SK-N-SH (cell line): ENCODE results near the gene ARHGAP45. TPM values are rescaled to one million over a fixed set of nuclear protein-coding genes. Genes with fewer than 3 reads are reported as not detected.

ENCODE experiments used
- CTCF ChIA-PET: fragments of 300-600, 350-600 bp; formaldehyde crosslinking; extraction: SDS; loops from one replicate; lab custom pipeline; 2021; lab: Yijun Ruan, JAX
- POLR2A ChIA-PET: fragments of 350-600 bp; sonication (Branson Sonifier 250); formaldehyde crosslinking; extraction: SDS; loops from one replicate; lab custom pipeline; 2020; ENCODE audit warnings: antibody characterized with exemption, inconsistent platforms; lab: Yijun Ruan, JAX
- DNase-seq: peaks from one replicate; pipeline ENCODE4 v3.0.0; 2012
- H2AFZ ChIP-seq: fragments of 200-600 bp; sonication (generic); 2 replicates; pipeline ENCODE4 v1.8.1; 2016; ENCODE audit warnings: antibody characterized with exemption, mild to moderate bottlenecking, low read depth
- H3F3A ChIP-seq: fragments of 200-600 bp; sonication (generic); replicated peaks from 2 replicates; pipeline ENCODE3; 2016; ENCODE audit warnings: antibody characterized with exemption, mild to moderate bottlenecking; ENCODE audit not compliant: insufficient read depth
- H3K27ac ChIP-seq, 2 experiments: fragments of 200-500 bp in 1 of 2; fragments of 200-600 bp in 1 of 2; sonication (Bioruptor generic) in 1 of 2; sonication (generic), shearing (Covaris generic) in 1 of 2; 2 replicates each; pipeline versions ENCODE4 v1.5.1 to v1.6.1; 2014 to 2016; ENCODE audit warnings: low read depth in 2 of 2, inconsistent platforms in 1 of 2, low read length in 1 of 2, mild to moderate bottlenecking in 1 of 2, mixed read lengths in 1 of 2
- H3K27me3 ChIP-seq: fragments of 200-600 bp; sonication (generic), shearing (Covaris generic); 2 replicates; pipeline ENCODE4 v1.6.1; 2016; ENCODE audit warnings: mixed run types; ENCODE audit not compliant: insufficient read depth
- H3K36me3 ChIP-seq, 2 experiments: fragments of 200-500 bp in 1 of 2; fragments of 200-600 bp in 1 of 2; sonication (Bioruptor generic) in 1 of 2; sonication (generic) in 1 of 2; replicated peaks in 1 of 2; 2 replicates each; pipeline versions ENCODE3 to v1.5.1; 2014 to 2016; ENCODE audit warnings: low read length in 1 of 2, mild to moderate bottlenecking in 1 of 2; ENCODE audit not compliant: insufficient read depth in 2 of 2, control insufficient read depth in 1 of 2
- H3K4me1 ChIP-seq, 2 experiments: fragments of 200-500 bp in 1 of 2; fragments of 200-600 bp in 1 of 2; sonication (Bioruptor generic) in 1 of 2; sonication (generic), shearing (Covaris generic) in 1 of 2; 2 replicates each; pipeline versions ENCODE4 v1.5.1 to v1.6.1; 2014 to 2016; ENCODE audit warnings: low read depth in 1 of 2, low read length in 1 of 2, mixed run types in 1 of 2; ENCODE audit not compliant: insufficient read depth in 2 of 2, control insufficient read depth in 1 of 2
- H3K4me2 ChIP-seq: fragments of 200-600 bp; sonication (generic), shearing (Covaris generic); 2 replicates; pipeline ENCODE4 v1.6.1; 2017; ENCODE audit warnings: mixed run types
- H3K4me3 ChIP-seq, 2 experiments: fragments of 200-500 bp in 1 of 2; fragments of 200-600 bp in 1 of 2; sonication (Bioruptor generic) in 1 of 2; sonication (generic), shearing (Covaris generic) in 1 of 2; 2 replicates each; pipeline versions ENCODE4 v1.5.1 to v1.8.1; 2014 to 2016; ENCODE audit warnings: low read depth in 2 of 2, inconsistent platforms in 1 of 2, low read length in 1 of 2, mild to moderate bottlenecking in 1 of 2, mixed read lengths in 1 of 2, moderate library complexity in 1 of 2
- H3K79me2 ChIP-seq: fragments of 200-600 bp; sonication (generic); 2 replicates; pipeline ENCODE4 v1.8.1; 2017; ENCODE audit warnings: mild to moderate bottlenecking; ENCODE audit not compliant: insufficient read depth
- H3K9ac ChIP-seq: fragments of 200-600 bp; sonication (generic); 2 replicates; pipeline ENCODE4 v1.6.1; 2017; ENCODE audit warnings: mixed run types
- H3K9me2 ChIP-seq: fragments of 200-600 bp; sonication (generic); 2 replicates; pipeline ENCODE4 v1.6.1; 2017; ENCODE audit warnings: mixed run types
- H3K9me3 ChIP-seq: fragments of 200-600 bp; sonication (generic); 2 replicates; pipeline ENCODE4 v1.6.1; 2017; ENCODE audit warnings: mixed run types, mild to moderate bottlenecking, moderate library complexity
- H4K20me1 ChIP-seq: fragments of 200-600 bp; sonication (generic); 2 replicates; pipeline ENCODE4 v1.6.1; 2017; ENCODE audit warnings: mild to moderate bottlenecking, mixed run types; ENCODE audit not compliant: insufficient read depth
- FOXM1 ChIP-seq: IDR thresholded peaks from 2 replicates; pipeline ENCODE4 v1.4.0; 2012; ENCODE audit warnings: low read depth, mild to moderate bottlenecking
- GATA2 ChIP-seq: sonication (generic); formaldehyde crosslinking; IDR thresholded peaks from 2 replicates; pipeline ENCODE4 v1.5.0; 2020; ENCODE audit warnings: mild to moderate bottlenecking, missing genetic modification reagents
- MXI1 ChIP-seq: IDR thresholded peaks from 2 replicates; pipeline ENCODE4 v1.6.1; 2012; ENCODE audit warnings: mild to moderate bottlenecking, low read depth, low read length, improper control_type of control experiment
- NFIC ChIP-seq: IDR thresholded peaks from 2 replicates; pipeline ENCODE4 v1.4.0; 2012; ENCODE audit warnings: borderline replicate concordance
- POLR2AphosphoS5 ChIP-seq: IDR thresholded peaks from 2 replicates; pipeline ENCODE4 v1.6.1; 2012; ENCODE audit warnings: low read depth, low read length
- TAF1 ChIP-seq: IDR thresholded peaks from 2 replicates; pipeline ENCODE4 v1.6.1; 2012; ENCODE audit warnings: low read depth, mild to moderate bottlenecking, low read length, moderate library complexity, borderline replicate concordance
- WGBS: methylation state at CpG from one replicate; pipeline ENCODE4 v1.1.6; 2017; ENCODE audit warnings: low lambda C conversion rate; 5-methylcytosine and 5-hydroxymethylcytosine counted together
- polyA plus RNA-seq, 3 experiments: library from polyadenylated mRNA; depleted of rRNA; stranded (reverse); fragments of >200 nt; gene quantifications; 2 replicates each; pipeline ENCODE4 v1.2.3, GENCODE V29; 2012
- TF ChIP-seq, protein P1 (sequence below): IDR thresholded peaks from 2 replicates; pipeline ENCODE4 v1.4.0; 2012; ENCODE audit warnings: low read depth, borderline replicate concordance
- TF ChIP-seq, protein P2 (sequence below): IDR thresholded peaks from 2 replicates; pipeline ENCODE4; 2012
- TF ChIP-seq, protein P3 (sequence below): IDR thresholded peaks from 2 replicates; pipeline ENCODE4 v1.4.0; 2012; ENCODE audit warnings: low read depth, borderline replicate concordance

ARHGAP45 gene
- polyA plus RNA-seq, 1 of the 3 experiments (the other 2 are of a cell fraction) = 4.2 TPM

DNA sequence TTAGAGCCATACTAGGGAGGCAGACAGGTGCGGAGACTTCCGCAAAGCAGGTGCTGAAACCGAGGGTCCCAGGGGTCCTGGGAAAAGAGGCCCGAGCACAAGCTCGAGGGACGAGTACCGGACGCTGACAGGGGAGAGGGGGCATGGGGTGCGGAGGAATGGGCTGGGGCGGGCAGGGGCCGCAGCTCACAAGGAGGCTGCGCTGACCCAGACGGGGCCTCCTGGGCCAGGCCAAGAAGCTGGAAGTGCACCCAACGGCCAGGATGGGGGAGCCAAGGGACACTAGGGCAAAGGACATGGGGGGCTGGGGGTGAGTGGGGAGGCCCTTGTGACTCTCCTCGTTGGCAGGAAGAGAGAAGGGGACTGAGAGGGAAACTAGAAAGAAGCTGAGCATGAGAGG is 26.4 kb downstream of the ARHGAP45 start:
- H3K79me2 ChIP-seq = peaks cover 26% of the 10 kb centered on the region
- no peaks in the 10 kb centered on the region for H3K9me2 ChIP-seq
- H3K4me1 ChIP-seq = peaks cover 9 to 14% of the 10 kb centered on the region in 2 experiments; a peak in 2 of 4 replicates
- TF ChIP-seq, protein P1, sequence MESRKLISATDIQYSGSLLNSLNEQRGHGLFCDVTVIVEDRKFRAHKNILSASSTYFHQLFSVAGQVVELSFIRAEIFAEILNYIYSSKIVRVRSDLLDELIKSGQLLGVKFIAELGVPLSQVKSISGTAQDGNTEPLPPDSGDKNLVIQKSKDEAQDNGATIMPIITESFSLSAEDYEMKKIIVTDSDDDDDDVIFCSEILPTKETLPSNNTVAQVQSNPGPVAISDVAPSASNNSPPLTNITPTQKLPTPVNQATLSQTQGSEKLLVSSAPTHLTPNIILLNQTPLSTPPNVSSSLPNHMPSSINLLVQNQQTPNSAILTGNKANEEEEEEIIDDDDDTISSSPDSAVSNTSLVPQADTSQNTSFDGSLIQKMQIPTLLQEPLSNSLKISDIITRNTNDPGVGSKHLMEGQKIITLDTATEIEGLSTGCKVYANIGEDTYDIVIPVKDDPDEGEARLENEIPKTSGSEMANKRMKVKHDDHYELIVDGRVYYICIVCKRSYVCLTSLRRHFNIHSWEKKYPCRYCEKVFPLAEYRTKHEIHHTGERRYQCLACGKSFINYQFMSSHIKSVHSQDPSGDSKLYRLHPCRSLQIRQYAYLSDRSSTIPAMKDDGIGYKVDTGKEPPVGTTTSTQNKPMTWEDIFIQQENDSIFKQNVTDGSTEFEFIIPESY = no peak
- no peak for TF ChIP-seq TAF1
- TF ChIP-seq MXI1 = no peak
- TF ChIP-seq, all 33 proteins: peak for 0
- DNase-seq = no peak
- Histone ChIP-seq H3K27ac (no peak overlapping the region), H4K20me1 (peaks cover 19% of the 10 kb centered on the region), H3K9me3 (no peaks in the 10 kb centered on the region), H3F3A (peaks cover 10% of the 10 kb centered on the region), H3K4me2 (0 out of 2 replicates have a peak overlapping the region, but pooled peaks have one; percentile 93), H3K9ac (no peak overlapping the region), H3K4me3 (no peak overlapping the region), H3K27me3 (no peaks in the 10 kb centered on the region), H2AFZ (no peak overlapping the region), H3K36me3 (peaks cover 0 to 16% of the 10 kb centered on the region in 2 experiments)
- ChIA-PET POLR2A (no interaction called here), CTCF (interaction anchor here (1.0 to 1.4 kb wide), 2 partner anchors 10 to 20 kb away, joined by 3 to 4 read pairs; no protein-coding TSS in a partner anchor)
- WGBS = 96% methylated on average over 14 of the region's 15 CpGs

DNA sequence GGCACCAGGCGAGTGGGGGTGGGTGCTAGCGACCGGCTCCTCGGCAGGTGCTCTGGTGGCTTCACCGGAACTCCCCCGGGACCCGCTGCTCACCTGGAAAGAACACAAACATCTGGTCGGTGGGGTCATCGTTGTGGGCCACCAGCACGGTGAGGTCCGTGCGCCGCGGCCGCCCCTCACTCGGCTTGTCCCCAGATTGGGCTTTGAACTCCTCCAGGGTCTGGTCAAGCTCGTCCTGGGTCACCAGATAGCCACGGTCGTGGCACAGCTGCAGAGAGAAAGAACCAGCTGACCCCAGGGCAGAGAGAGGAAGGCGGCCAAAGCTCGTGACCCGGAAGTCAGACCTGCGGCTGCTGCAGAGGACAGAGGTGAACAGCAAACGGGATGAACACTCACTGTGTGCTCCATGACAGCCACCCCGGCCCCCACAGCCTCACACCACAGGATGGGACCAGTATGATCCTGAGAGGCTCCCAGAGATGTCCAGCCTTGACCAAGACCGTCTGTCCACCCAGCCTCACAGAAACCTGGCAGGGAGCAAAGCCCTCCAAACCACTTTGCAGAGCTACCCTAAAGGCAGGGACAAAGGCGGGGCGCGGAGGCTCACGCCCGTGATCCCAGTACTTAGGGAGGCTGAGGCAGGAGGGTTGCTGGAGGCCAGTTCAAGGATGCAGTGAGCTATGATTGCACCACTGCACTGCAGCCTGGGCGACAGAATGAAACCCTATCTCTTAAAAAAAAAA is 27.0 kb downstream of the ARHGAP45 start:
- CTCF ChIA-PET = interaction anchor here (1.0 to 1.5 kb wide), 3 partner anchors 11 to 20 kb away, joined by 3 to 7 read pairs (median 4); no protein-coding TSS in a partner anchor
- Histone ChIP-seq H3K9me2 (no peaks in the 10 kb centered on the region), H3K9ac (peak overlapping the region; percentile 90), H3K9me3 (no peaks in the 10 kb centered on the region), H4K20me1 (peaks cover 19% of the 10 kb centered on the region), H3K4me2 (peak overlapping the region; percentile 93), H3K79me2 (peaks cover 26% of the 10 kb centered on the region), H3K36me3 (peaks cover 0 to 16% of the 10 kb centered on the region in 2 experiments), H3K27me3 (no peaks in the 10 kb centered on the region), H3K4me3 (peak overlapping the region; percentile 75 to 76), H3F3A (peaks cover 10% of the 10 kb centered on the region), H3K27ac (no peak overlapping the region), H3K4me1 (peaks cover 9 to 14% of the 10 kb centered on the region in 2 experiments; a peak in 2 of 4 replicates), H2AFZ (no peak overlapping the region)
- no peak for TF ChIP-seq GATA2
- TF ChIP-seq, protein P2, sequence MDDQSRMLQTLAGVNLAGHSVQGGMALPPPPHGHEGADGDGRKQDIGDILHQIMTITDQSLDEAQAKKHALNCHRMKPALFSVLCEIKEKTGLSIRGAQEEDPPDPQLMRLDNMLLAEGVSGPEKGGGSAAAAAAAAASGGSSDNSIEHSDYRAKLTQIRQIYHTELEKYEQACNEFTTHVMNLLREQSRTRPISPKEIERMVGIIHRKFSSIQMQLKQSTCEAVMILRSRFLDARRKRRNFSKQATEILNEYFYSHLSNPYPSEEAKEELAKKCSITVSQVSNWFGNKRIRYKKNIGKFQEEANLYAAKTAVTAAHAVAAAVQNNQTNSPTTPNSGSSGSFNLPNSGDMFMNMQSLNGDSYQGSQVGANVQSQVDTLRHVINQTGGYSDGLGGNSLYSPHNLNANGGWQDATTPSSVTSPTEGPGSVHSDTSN = no peak
- no peak for TF ChIP-seq FOXM1
- TF ChIP-seq, protein P3, sequence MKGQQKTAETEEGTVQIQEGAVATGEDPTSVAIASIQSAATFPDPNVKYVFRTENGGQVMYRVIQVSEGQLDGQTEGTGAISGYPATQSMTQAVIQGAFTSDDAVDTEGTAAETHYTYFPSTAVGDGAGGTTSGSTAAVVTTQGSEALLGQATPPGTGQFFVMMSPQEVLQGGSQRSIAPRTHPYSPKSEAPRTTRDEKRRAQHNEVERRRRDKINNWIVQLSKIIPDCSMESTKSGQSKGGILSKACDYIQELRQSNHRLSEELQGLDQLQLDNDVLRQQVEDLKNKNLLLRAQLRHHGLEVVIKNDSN = no peak
- no peak for TF ChIP-seq NFIC
- TF ChIP-seq POLR2AphosphoS5 = no peak
- POLR2A ChIA-PET = interaction anchor here (0.6 kb wide), 1 partner anchor 123 kb away, joined by 5 read pairs; no protein-coding TSS in a partner anchor
- 67% methylated on average over 28 of the region's 32 CpGs for WGBS
- DNase-seq = no peak
